PFSK-1 (cell line): Measurements from ENCODE around the gene ZG16B.

Experiments used
- FOXP2 ChIP-seq: optimal IDR thresholded peaks from 2 replicates; pipeline ENCODE3; 2011; ENCODE audit warnings: borderline replicate concordance, control low read depth, inconsistent platforms; ENCODE audit not compliant: insufficient read depth; ENCODE audit errors: extremely low read length, extremely low read depth
- POLR2AphosphoS5 ChIP-seq: IDR thresholded peaks from 2 replicates; pipeline ENCODE4 v1.6.1; 2012; ENCODE audit warnings: low read depth, mild to moderate bottlenecking, control low read depth, low read length, moderate library complexity
- REST ChIP-seq, 2 experiments: IDR thresholded peaks; 2 replicates each; pipeline versions ENCODE4 v1.6.1 to v1.8.0; 2011 to 2012; ENCODE audit warnings: low read depth in 2 of 2, low read length in 2 of 2, control low read depth in 1 of 2, inconsistent platforms in 1 of 2, mild to moderate bottlenecking in 1 of 2, moderate library complexity in 1 of 2; ENCODE audit not compliant: insufficient read depth in 1 of 2
- SIN3A ChIP-seq: IDR thresholded peaks from 2 replicates; pipeline ENCODE4 v1.6.1; 2012; ENCODE audit warnings: mild to moderate bottlenecking, low read length, moderate library complexity, borderline replicate concordance; ENCODE audit not compliant: insufficient read depth
- TAF1 ChIP-seq: IDR thresholded peaks from 2 replicates; pipeline ENCODE4 v1.6.1; 2012; ENCODE audit warnings: low read length, control low read depth, borderline replicate concordance; ENCODE audit not compliant: insufficient read depth

ZG16B gene

DNA sequence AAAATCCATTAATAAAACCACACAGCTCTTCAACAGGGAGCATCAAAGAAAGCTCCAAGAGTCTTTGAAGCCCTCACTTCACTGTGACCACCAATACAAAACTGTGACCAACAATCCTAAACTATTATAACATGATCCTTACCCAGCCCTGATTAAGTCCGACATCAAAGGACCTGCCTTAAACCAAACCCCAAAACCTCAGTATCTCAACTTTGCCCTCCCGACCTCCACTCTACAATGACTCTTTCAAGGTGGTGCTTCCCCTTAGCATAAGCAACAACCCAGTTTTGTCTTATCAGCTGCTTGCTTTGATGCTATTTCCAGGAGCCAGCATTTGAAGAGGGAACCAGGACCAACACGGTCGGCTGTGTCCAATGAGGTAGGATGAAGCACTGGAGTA, 36.3 kb downstream of the ZG16B start:
- TF ChIP-seq FOXP2, result no peak
- no peak for TF ChIP-seq POLR2AphosphoS5
- TF ChIP-seq REST (IDR thresholded peaks at IDR 0.05; ENCODE audit: insufficient read depth in 1 of 2, low read depth in 2 of 2, low read length in 2 of 2), result no peak
- TF ChIP-seq TAF1, result no peak
- no peak for TF ChIP-seq SIN3A

DNA sequence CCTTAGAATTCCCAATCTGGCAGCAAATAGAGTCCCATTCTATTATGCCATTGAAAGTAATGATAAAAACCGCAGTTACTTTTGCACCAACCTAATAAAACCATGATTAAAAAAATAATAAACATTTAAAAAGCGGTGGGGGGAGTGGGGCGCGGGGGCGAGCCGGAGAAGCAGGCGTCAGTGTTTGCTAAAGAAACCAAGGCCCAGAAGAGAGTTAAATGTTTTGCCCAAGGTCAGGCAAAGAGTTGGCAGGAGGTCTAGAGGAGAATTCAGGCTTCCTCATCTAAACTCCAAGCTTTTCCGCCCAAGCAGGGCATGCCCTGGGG, 37.5 kb downstream of the ZG16B start:
- no peak for TF ChIP-seq SIN3A
- TF ChIP-seq POLR2AphosphoS5, result no peak
- no peak for TF ChIP-seq FOXP2
- TF ChIP-seq TAF1, result no peak
- no peak for TF ChIP-seq REST (IDR thresholded peaks at IDR 0.05; ENCODE audit: insufficient read depth in 1 of 2, low read depth in 2 of 2, low read length in 2 of 2)

- TF ChIP-seq SIN3A (0 out of 2 replicates have a peak, but pooled peaks have one; percentile 11), POLR2AphosphoS5 (peak; percentile 80), REST (IDR thresholded peaks at IDR 0.05; ENCODE audit: insufficient read depth in 1 of 2, low read depth in 2 of 2, low read length in 2 of 2) (peak; percentile 23 to 67; a peak in 2 of 4 replicates), TAF1 (peak; percentile 76; the same call in 1 of the 2 replicates), FOXP2 (peak; percentile 8)
Measured at GRCh38 chr16:2867987-2868789, 38.1 kb downstream of the ZG16B start.

DNA sequence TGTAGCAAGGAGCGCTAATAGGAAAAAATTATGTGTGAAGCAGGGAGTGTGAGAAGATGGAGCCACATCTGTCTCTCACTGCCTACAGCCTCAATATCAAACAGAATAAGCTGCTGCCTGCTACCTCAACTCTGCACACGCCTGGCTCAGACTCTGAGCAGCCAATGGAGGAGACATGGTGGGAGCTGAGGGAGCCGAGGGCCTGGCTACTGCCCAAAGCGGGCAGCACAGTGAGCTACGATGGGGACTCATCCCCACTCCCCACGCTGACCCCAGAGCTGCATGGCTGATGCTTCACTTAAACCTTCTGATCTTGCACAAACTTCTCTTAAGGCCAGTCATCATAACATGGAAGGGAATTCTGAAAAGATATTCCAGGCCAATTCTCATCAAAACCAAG, 41.8 kb downstream of the ZG16B start:
- TF ChIP-seq SIN3A (no peak), REST (IDR thresholded peaks at IDR 0.05; ENCODE audit: insufficient read depth in 1 of 2, low read depth in 2 of 2, low read length in 2 of 2) (no peak), POLR2AphosphoS5 (no peak), FOXP2 (no peak), TAF1 (no peak)
